ENCODE results near the gene GNAQ. TPM values are rescaled to one million over a fixed set of nuclear protein-coding genes. Genes with fewer than 3 reads are reported as not detected.

GNAQ gene
- total RNA-seq, 1 experiment from 2014 or later, result 48.6 TPM

GRCh38 chr9:78015241-78015640, 16.4 kb downstream of the GNAQ start:
- no peaks in the 10 kb centered on the region for H3K9me3 Mint-ChIP-seq
- no peak overlapping the region for H3K18ac ChIP-seq (ENCODE audit: insufficient read length, low read depth, low read length)
- no peak overlapping the region for H3K56ac ChIP-seq (ENCODE audit: insufficient read length, low read depth, low read length)
- H3K79me1 ChIP-seq (ENCODE audit: insufficient read depth, low read depth, low read length, poor library complexity, severe bottlenecking), result no peaks in the 10 kb centered on the region
- H3K4me1 Mint-ChIP-seq, result peaks cover 30 to 42% of the 10 kb centered on the region in 2 experiments
- no peak overlapping the region for H3T11ph ChIP-seq (ENCODE audit: low read length)
- peaks cover 4% of the 10 kb centered on the region; the same call in 1 of the 2 replicates for H3K4me1 ChIP-seq (ENCODE audit: insufficient read depth, low read length)
- H3K23me2 ChIP-seq (ENCODE audit: insufficient read length, low read depth, low read length, poor library complexity, severe bottlenecking), result no peaks in the 10 kb centered on the region
- no peak overlapping the region for H2BK5ac ChIP-seq (ENCODE audit: insufficient read length, low read length)
- no peak for TF ChIP-seq CTCF (conservative IDR thresholded peaks at IDR 0.05)
- no peak overlapping the region for H3K4me2 ChIP-seq (ENCODE audit: insufficient read depth, insufficient read length, low read length)
- no peaks in the 10 kb centered on the region for H3K27me3 ChIP-seq (ENCODE audit: insufficient read depth, low read length)
- H3K27ac Mint-ChIP-seq, result no peak overlapping the region
- H4K5ac ChIP-seq (ENCODE audit: insufficient read length, low read depth, low read length), result no peak overlapping the region
- no peak overlapping the region for H3K9ac ChIP-seq (ENCODE audit: extremely low read depth, insufficient read length, low read length)
- no peak overlapping the region for H4K91ac ChIP-seq (ENCODE audit: insufficient read length, low read depth, low read length)
- H3K23ac ChIP-seq (ENCODE audit: insufficient read length, low read depth, low read length), result no peak overlapping the region
- no peak overlapping the region for H2BK120ac ChIP-seq (ENCODE audit: low read depth, low read length, poor library complexity, severe bottlenecking)
- H4K8ac ChIP-seq (replicated peaks; ENCODE audit: insufficient read length, low read depth, low read length), result no peak overlapping the region
- H2BK12ac ChIP-seq (ENCODE audit: insufficient read length, low read depth, low read length), result no peak overlapping the region
- no peak for DNase-seq
- no peak overlapping the region for H3K27ac ChIP-seq (ENCODE audit: insufficient read length, low read depth, low read length)
- H3K9me3 ChIP-seq (ENCODE audit: control insufficient read depth, low read depth, low read length), result no peaks in the 10 kb centered on the region
- no peaks in the 10 kb centered on the region for H3K27me3 Mint-ChIP-seq (ENCODE audit: low read depth)
- no peak overlapping the region for H2BK15ac ChIP-seq (ENCODE audit: low read depth, low read length)
- no peak overlapping the region for H3K14ac ChIP-seq (ENCODE audit: insufficient read depth, low read length)
- no peak overlapping the region for H2AK5ac ChIP-seq (ENCODE audit: insufficient read length, low read length)
- H2BK20ac ChIP-seq (ENCODE audit: low read depth, low read length, poor library complexity, severe bottlenecking), result no peak overlapping the region
- H3K4me3 Mint-ChIP-seq, result no peak overlapping the region
- H4K20me1 ChIP-seq (ENCODE audit: control insufficient read depth, insufficient read depth, insufficient read length), result no peaks in the 10 kb centered on the region
- peaks cover 16% of the 10 kb centered on the region; the same call in 1 of the 2 replicates for H3K79me2 ChIP-seq (ENCODE audit: insufficient read depth, low read length)
- H3K4ac ChIP-seq (ENCODE audit: low read depth, low read length), result no peak overlapping the region
- peaks cover 0 to 1% (median under 1%) of the 10 kb centered on the region in 3 experiments; a peak in 2 of 7 replicates for H3K36me3 Mint-ChIP-seq (ENCODE audit: insufficient read depth in 1 of 3, low read depth in 3 of 3)
- H2AFZ ChIP-seq (ENCODE audit: low read length), result no peak overlapping the region
